ENCODE measurements around the gene CPED1. TPM values are rescaled to one million over a fixed set of nuclear protein-coding genes. Genes with fewer than 3 reads are reported as not detected.

Gene CPED1
- polyA plus RNA-seq, 6 donors from 2014 or later = 0.16 to 1.2 (median 0.39) TPM

GRCh38 chr7:121133444-121133843 is 144.9 kb downstream of the CPED1 start:
- Mint-ChIP-seq H3K4me1 (peaks cover 13 to 62% (median 49%) of the 10 kb centered on the region in 3 donors), H3K4me3 (no peak overlapping the region), H3K27me3 (no peaks in the 10 kb centered on the region), H3K27ac (no peak overlapping the region), H3K36me3 (peaks cover 0 to 14% of the 10 kb centered on the region in 2 donors), H3K9me3 (no peaks in the 10 kb centered on the region)
- no peak for DNase-seq
- ATAC-seq (ENCODE audit: low read depth in 2 of 2) = no peak

- Mint-ChIP-seq H3K36me3 (no peaks in the 10 kb centered on the region), H3K9me3 (no peaks in the 10 kb centered on the region), H3K4me3 (peak overlapping the region; percentile 73 to 97 (median 96)), H3K4me1 (peaks cover 13 to 44% (median 38%) of the 10 kb centered on the region in 3 donors), H3K27me3 (no peaks in the 10 kb centered on the region), H3K27ac (peak overlapping the region in 5 of 6 donors; percentile 87 to 98 (median 90))
- DNase-seq = no peak
- ATAC-seq (ENCODE audit: low read depth in 2 of 2) = no peak
Observed at GRCh38 chr7:121137580-121137979, 149.1 kb downstream of the CPED1 start.

GRCh38 chr7:121138262-121138933 is 149.9 kb downstream of the CPED1 start:
- peak; percentile 63 for DNase-seq
- ATAC-seq (ENCODE audit: low read depth in 2 of 2) = peak; percentile 99

GRCh38 chr7:121139427-121139826 is 150.9 kb downstream of the CPED1 start:
- Mint-ChIP-seq H3K27me3 (no peaks in the 10 kb centered on the region), H3K36me3 (no peaks in the 10 kb centered on the region), H3K9me3 (peaks cover 0 to 4% (median 0%) of the 10 kb centered on the region in 7 donors), H3K4me3 (peak overlapping the region in 1 of 8 donors; percentile 20), H3K4me1 (peaks cover 6 to 29% (median 26%) of the 10 kb centered on the region in 3 donors), H3K27ac (peak overlapping the region in 3 of 6 donors; percentile 36 to 87 (median 72))
- no peak for ATAC-seq (ENCODE audit: low read depth in 2 of 2)
- no peak for DNase-seq

More at GRCh38 chr7:121138262-121138933, 149.9 kb downstream of the CPED1 start:
- H3K9me3 Mint-ChIP-seq = no peaks in the 10 kb centered on the region
- peak overlapping the region; percentile 73 to 97 (median 96) for H3K4me3 Mint-ChIP-seq
- H3K27me3 Mint-ChIP-seq = no peaks in the 10 kb centered on the region
- peak overlapping the region; percentile 87 to 98 (median 92) for H3K27ac Mint-ChIP-seq
- H3K4me1 Mint-ChIP-seq = peaks cover 13 to 37% (median 36%) of the 10 kb centered on the region in 3 donors
- H3K36me3 Mint-ChIP-seq = no peaks in the 10 kb centered on the region

GRCh38 chr7:121140790-121141189 is 152.3 kb downstream of the CPED1 start:
- Mint-ChIP-seq H3K9me3 (peaks cover 0 to 4% (median 0%) of the 10 kb centered on the region in 7 donors), H3K27ac (no peak overlapping the region), H3K4me1 (peaks cover 6 to 25% (median 23%) of the 10 kb centered on the region in 3 donors), H3K4me3 (no peak overlapping the region), H3K27me3 (no peaks in the 10 kb centered on the region), H3K36me3 (no peaks in the 10 kb centered on the region)
- ATAC-seq (ENCODE audit: low read depth in 2 of 2) (no peak), DNase-seq (no peak)

- Mint-ChIP-seq H3K27ac (no peak overlapping the region), H3K4me1 (peaks cover 6 to 11% (median 6%) of the 10 kb centered on the region in 3 donors), H3K27me3 (no peaks in the 10 kb centered on the region), H3K9me3 (peaks cover 0 to 5% (median 2%) of the 10 kb centered on the region in 7 donors), H3K4me3 (no peak overlapping the region), H3K36me3 (peaks cover 3 to 7% of the 10 kb centered on the region in 2 donors)
- ATAC-seq (ENCODE audit: low read depth in 2 of 2) (no peak), DNase-seq (no peak)
Observed at GRCh38 chr7:121151774-121152221, 163.3 kb downstream of the CPED1 start.

GRCh38 chr7:121153411-121153810 is 164.9 kb downstream of the CPED1 start:
- ATAC-seq (ENCODE audit: low read depth in 2 of 2) (no peak), DNase-seq (no peak)
- Mint-ChIP-seq H3K27me3 (no peaks in the 10 kb centered on the region), H3K27ac (no peak overlapping the region), H3K9me3 (peaks cover 0 to 5% (median 2%) of the 10 kb centered on the region in 7 donors), H3K36me3 (peaks cover under 1 to 10% of the 10 kb centered on the region in 2 donors), H3K4me3 (no peak overlapping the region), H3K4me1 (peaks cover 3 to 11% (median 6%) of the 10 kb centered on the region in 3 donors)

- no peaks in the 10 kb centered on the region for H3K27me3 Mint-ChIP-seq
- peaks cover 0 to 9% (median 6%) of the 10 kb centered on the region in 3 donors for H3K4me1 Mint-ChIP-seq
- no peak overlapping the region for H3K27ac Mint-ChIP-seq
- H3K9me3 Mint-ChIP-seq = peaks cover 0 to 5% (median 2%) of the 10 kb centered on the region in 7 donors
- peaks cover 0 to 10% of the 10 kb centered on the region in 2 donors for H3K36me3 Mint-ChIP-seq
- H3K4me3 Mint-ChIP-seq = no peak overlapping the region
- ATAC-seq (ENCODE audit: low read depth in 2 of 2) (no peak), DNase-seq (no peak)
Observed at GRCh38 chr7:121153995-121154394, 165.5 kb downstream of the CPED1 start.

- Mint-ChIP-seq H3K36me3 (peaks cover under 1 to 10% of the 10 kb centered on the region in 2 donors), H3K9me3 (peaks cover 0 to 5% (median 2%) of the 10 kb centered on the region in 7 donors), H3K27me3 (no peaks in the 10 kb centered on the region), H3K4me3 (no peak overlapping the region), H3K4me1 (peaks cover 0 to 7% (median 6%) of the 10 kb centered on the region in 3 donors), H3K27ac (no peak overlapping the region)
- ATAC-seq (ENCODE audit: low read depth in 2 of 2) (no peak), DNase-seq (no peak)
Observed at GRCh38 chr7:121156825-121157224, 168.3 kb downstream of the CPED1 start.

GRCh38 chr7:121157341-121157751 is 168.8 kb downstream of the CPED1 start:
- peaks cover 4 to 10% of the 10 kb centered on the region in 2 donors for H3K36me3 Mint-ChIP-seq
- no peak for DNase-seq

GRCh38 chr7:121157885-121158590 is 169.5 kb downstream of the CPED1 start:
- DNase-seq (no peak), ATAC-seq (ENCODE audit: low read depth in 2 of 2) (no peak)
- Mint-ChIP-seq H3K27me3 (no peaks in the 10 kb centered on the region), H3K36me3 (peaks cover 4 to 10% of the 10 kb centered on the region in 2 donors), H3K4me1 (peaks cover 5 to 12% (median 11%) of the 10 kb centered on the region in 3 donors), H3K9me3 (peaks cover 0 to 5% (median 2%) of the 10 kb centered on the region in 7 donors), H3K4me3 (no peak overlapping the region), H3K27ac (no peak overlapping the region)

More at GRCh38 chr7:121157341-121157751, 168.8 kb downstream of the CPED1 start:
- no peak for ATAC-seq (ENCODE audit: low read depth in 2 of 2)
- Mint-ChIP-seq H3K27me3 (no peaks in the 10 kb centered on the region), H3K4me1 (peaks cover 0 to 7% (median 6%) of the 10 kb centered on the region in 3 donors), H3K27ac (no peak overlapping the region), H3K9me3 (peaks cover 0 to 5% (median 2%) of the 10 kb centered on the region in 7 donors), H3K4me3 (no peak overlapping the region)

GRCh38 chr7:121158665-121159064 is 170.2 kb downstream of the CPED1 start:
- Mint-ChIP-seq H3K4me1 (peaks cover 12 to 18% (median 18%) of the 10 kb centered on the region in 3 donors), H3K27ac (no peak overlapping the region), H3K4me3 (no peak overlapping the region), H3K9me3 (peaks cover 0 to 5% (median 2%) of the 10 kb centered on the region in 7 donors), H3K36me3 (peaks cover 4 to 10% of the 10 kb centered on the region in 2 donors), H3K27me3 (no peaks in the 10 kb centered on the region)
- DNase-seq = no peak
- ATAC-seq (ENCODE audit: low read depth in 2 of 2) = no peak

- H3K9me3 Mint-ChIP-seq = peaks cover 0 to 5% (median 2%) of the 10 kb centered on the region in 7 donors
- no peak overlapping the region for H3K4me3 Mint-ChIP-seq
- H3K27ac Mint-ChIP-seq = peak overlapping the region in 1 of 6 donors; percentile 35
- peaks cover 4 to 10% of the 10 kb centered on the region in 2 donors for H3K36me3 Mint-ChIP-seq
- DNase-seq (no peak), ATAC-seq (ENCODE audit: low read depth in 2 of 2) (no peak)
- peaks cover 20 to 27% (median 26%) of the 10 kb centered on the region in 3 donors for H3K4me1 Mint-ChIP-seq
- H3K27me3 Mint-ChIP-seq = no peaks in the 10 kb centered on the region
Observed at GRCh38 chr7:121159553-121159952, 171.0 kb downstream of the CPED1 start.
